COLO668 (cell line): ENCODE results near the gene AGPAT1.

ENCODE experiments used
- DNase-seq: peaks from one replicate; lab custom pipeline; 2025; ENCODE audit not compliant: unreplicated experiment; lab: John Stamatoyannopoulos, UW

Gene AGPAT1

GRCh38 chr6:32126880-32127279 is 49.0 kb downstream of the AGPAT1 start:
- DNase-seq = no peak

DNA sequence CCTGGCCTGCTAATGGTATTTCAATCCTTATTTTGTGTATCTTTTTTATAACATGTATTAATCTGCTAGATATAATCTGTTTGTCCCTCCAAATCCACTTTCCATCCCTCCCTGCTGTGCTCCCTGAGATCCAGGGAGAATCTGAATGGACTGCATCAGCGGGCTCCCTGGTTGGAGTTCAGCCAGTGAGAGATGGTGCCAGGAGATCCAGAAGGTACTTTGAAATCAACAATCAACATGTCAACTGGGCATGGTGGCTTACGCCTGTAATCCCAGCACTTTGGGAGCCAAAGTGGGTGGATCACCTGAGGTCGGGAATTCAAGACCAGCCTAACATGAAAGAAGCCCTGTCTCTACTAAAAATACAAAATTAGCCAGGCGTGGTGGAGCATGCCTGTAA is 52.2 kb downstream of the AGPAT1 start:
- no peak for DNase-seq

DNA sequence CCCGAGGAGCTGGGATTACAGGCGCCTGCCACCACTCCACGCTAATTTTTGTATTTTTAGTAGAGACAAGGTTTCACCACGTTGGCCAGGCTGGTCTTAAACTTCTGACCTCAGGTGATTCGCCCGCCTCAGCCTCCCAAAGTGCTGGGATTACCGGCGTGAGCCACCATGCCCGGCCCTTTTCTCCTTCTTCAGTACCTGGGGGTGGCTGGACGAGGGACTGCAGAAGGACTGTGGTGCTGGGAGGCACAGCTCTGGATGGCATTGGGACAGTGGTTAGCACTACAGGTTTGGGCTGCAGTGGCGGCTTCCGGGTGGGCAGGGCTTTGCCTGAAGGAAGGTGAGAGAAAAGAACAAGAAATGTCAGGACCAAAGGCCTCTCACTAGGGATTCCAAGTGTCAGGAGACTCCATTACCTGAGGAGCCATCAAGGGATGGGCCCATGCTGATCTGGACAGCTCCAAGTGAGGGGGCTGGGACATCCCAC is 55.3 kb downstream of the AGPAT1 start:
- DNase-seq = no peak

GRCh38 chr6:32118782-32119628 is 56.9 kb downstream of the AGPAT1 start:
- DNase-seq = peak; percentile 70
